ENCODE data around the gene CD99L2. TPM values are rescaled to one million over a fixed set of nuclear protein-coding genes. Genes with fewer than 3 reads are reported as not detected.

Gene CD99L2
- total RNA-seq, 2 donors from 2014 or later: 66.0 to 72.0 TPM

- Histone ChIP-seq H3K4me3 (no peak overlapping the region), H3K36me3 (no peaks in the 10 kb centered on the region), H3K9me3 (no peaks in the 10 kb centered on the region), H3K4me1 (no peaks in the 10 kb centered on the region), H3K27me3 (no peaks in the 10 kb centered on the region), H3K27ac (no peak overlapping the region)
- DNase-seq (ENCODE audit: low spot score): no peak
- TF ChIP-seq CTCF (IDR thresholded peaks at IDR 0.05): no peak
Measured at GRCh38 chrX:150806827-150807226, 91.6 kb downstream of the CD99L2 start.

- DNase-seq (ENCODE audit: low spot score): no peak
- no peaks in the 10 kb centered on the region for H3K9me3 ChIP-seq
- H3K27ac ChIP-seq: no peak overlapping the region
- H3K36me3 ChIP-seq: no peaks in the 10 kb centered on the region
- H3K4me3 ChIP-seq: no peak overlapping the region
- H3K4me1 ChIP-seq: no peaks in the 10 kb centered on the region
- H3K27me3 ChIP-seq: no peaks in the 10 kb centered on the region
- no peak for TF ChIP-seq CTCF (IDR thresholded peaks at IDR 0.05)
Measured at GRCh38 chrX:150805736-150806135, 92.7 kb downstream of the CD99L2 start.

DNA sequence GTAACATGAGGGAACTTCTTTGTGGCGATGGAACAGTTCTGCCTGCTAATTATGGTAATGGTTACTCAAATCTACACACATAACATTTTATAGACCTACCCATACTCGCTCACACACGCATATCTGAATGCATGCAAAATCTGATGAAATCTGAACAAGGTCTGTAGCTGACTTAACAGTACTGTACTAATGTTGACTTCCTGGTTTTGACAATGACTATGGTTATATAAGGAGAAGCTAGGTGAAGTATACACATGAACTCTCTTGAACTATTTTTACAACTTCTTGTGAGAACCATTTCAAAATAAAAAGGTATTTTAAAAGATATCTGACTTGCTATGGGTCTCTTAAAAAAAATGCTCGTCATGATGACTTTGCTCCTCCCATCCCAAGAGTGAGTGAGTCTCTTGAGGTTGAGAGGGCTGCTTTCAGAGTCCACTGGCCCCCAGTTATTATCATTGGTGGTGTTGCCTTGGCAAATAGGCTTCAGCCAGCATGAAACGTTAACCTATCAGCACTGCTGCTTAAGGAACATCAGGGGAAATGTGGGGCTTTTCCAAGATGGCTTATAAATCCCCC, 105.4 kb downstream of the CD99L2 start:
- no peaks in the 10 kb centered on the region for H3K36me3 ChIP-seq
- H3K4me1 ChIP-seq: no peaks in the 10 kb centered on the region
- H3K27me3 ChIP-seq: no peaks in the 10 kb centered on the region
- no peak overlapping the region for H3K27ac ChIP-seq
- no peaks in the 10 kb centered on the region for H3K9me3 ChIP-seq
- no peak overlapping the region for H3K4me3 ChIP-seq
- no peak for DNase-seq (ENCODE audit: low spot score)
- TF ChIP-seq CTCF (IDR thresholded peaks at IDR 0.05): no peak

DNA sequence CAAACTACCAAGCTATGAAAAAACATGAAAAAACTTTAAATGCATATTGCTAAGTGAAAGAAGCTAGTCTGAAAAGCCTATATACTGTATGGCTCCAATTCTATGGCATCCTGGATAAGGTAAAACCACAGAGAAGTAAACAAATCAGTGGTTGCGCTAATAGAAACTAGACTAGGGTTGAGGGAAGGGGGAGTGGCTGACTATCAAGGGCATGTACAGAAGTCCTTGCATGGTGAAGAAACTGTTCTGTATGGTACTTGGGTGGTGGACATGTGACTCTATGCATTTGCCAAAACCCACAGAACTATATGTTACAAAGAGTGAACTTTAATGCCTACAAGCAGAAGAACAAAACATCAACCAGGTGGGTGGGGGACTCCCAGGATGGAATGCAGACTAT, 108.4 kb downstream of the CD99L2 start:
- TF ChIP-seq CTCF (IDR thresholded peaks at IDR 0.05): no peak
- Histone ChIP-seq H3K27me3 (no peaks in the 10 kb centered on the region), H3K9me3 (no peaks in the 10 kb centered on the region), H3K36me3 (no peaks in the 10 kb centered on the region), H3K27ac (no peak overlapping the region), H3K4me3 (no peak overlapping the region), H3K4me1 (no peaks in the 10 kb centered on the region)
- DNase-seq (ENCODE audit: low spot score): no peak

GRCh38 chrX:150781677-150782076, 116.8 kb downstream of the CD99L2 start:
- Histone ChIP-seq H3K36me3 (no peaks in the 10 kb centered on the region), H3K27me3 (no peaks in the 10 kb centered on the region), H3K27ac (no peak overlapping the region), H3K4me3 (no peak overlapping the region), H3K9me3 (no peaks in the 10 kb centered on the region), H3K4me1 (no peaks in the 10 kb centered on the region)
- DNase-seq (ENCODE audit: low spot score): no peak
- TF ChIP-seq CTCF (IDR thresholded peaks at IDR 0.05): no peak

GRCh38 chrX:150779385-150779784, 119.1 kb downstream of the CD99L2 start:
- no peak overlapping the region for H3K4me3 ChIP-seq
- no peak for TF ChIP-seq CTCF (IDR thresholded peaks at IDR 0.05)
- H3K27me3 ChIP-seq: no peaks in the 10 kb centered on the region
- H3K36me3 ChIP-seq: no peaks in the 10 kb centered on the region
- DNase-seq (ENCODE audit: low spot score): peak; percentile 57
- no peaks in the 10 kb centered on the region for H3K4me1 ChIP-seq
- H3K9me3 ChIP-seq: no peaks in the 10 kb centered on the region
- H3K27ac ChIP-seq: no peak overlapping the region
